H9 (cell line): ENCODE results near the gene SUN1. TPM values are rescaled to one million over a fixed set of nuclear protein-coding genes. Genes with fewer than 3 reads are reported as not detected.
A peak's percentile ranks its signal among the peaks of the same experiment; 100 is the strongest.

ENCODE experiments used
- DNase-seq: peaks from one replicate; pipeline ENCODE4 v3.0.0-alpha.2; 2017
- H2AFZ ChIP-seq: one replicate; pipeline ENCODE4 v1.6.1; 2013; ENCODE audit warnings: mild to moderate bottlenecking, low read length, control low read depth, moderate library complexity
- H2AK5ac ChIP-seq: 2 replicates; pipeline ENCODE4 v1.6.1; 2013; ENCODE audit warnings: low read length, control low read depth, mixed read lengths; ENCODE audit not compliant: insufficient read length
- H2BK120ac ChIP-seq: one replicate; pipeline ENCODE4 v1.6.1; 2013; ENCODE audit warnings: low read depth, mild to moderate bottlenecking, low read length, control low read depth, inconsistent platforms; ENCODE audit not compliant: poor library complexity, severe bottlenecking
- H2BK12ac ChIP-seq: 2 replicates; pipeline ENCODE4 v1.6.1; 2013; ENCODE audit warnings: low read length, control low read depth, mixed read lengths, low read depth; ENCODE audit not compliant: insufficient read length
- H2BK15ac ChIP-seq: 2 replicates; pipeline ENCODE4 v1.6.1; 2013; ENCODE audit warnings: low read depth, low read length, control low read depth
- H2BK20ac ChIP-seq: one replicate; pipeline ENCODE4 v1.6.1; 2013; ENCODE audit warnings: low read depth, mild to moderate bottlenecking, low read length, control low read depth, inconsistent platforms; ENCODE audit not compliant: poor library complexity, severe bottlenecking
- H2BK5ac ChIP-seq: 2 replicates; pipeline ENCODE4 v1.6.1; 2013; ENCODE audit warnings: low read length, control low read depth, mixed read lengths; ENCODE audit not compliant: insufficient read length
- H3K14ac ChIP-seq: 2 replicates; pipeline ENCODE4 v1.6.1; 2013; ENCODE audit warnings: low read length, control low read depth; ENCODE audit not compliant: insufficient read depth
- H3K18ac ChIP-seq: 2 replicates; pipeline ENCODE4 v1.6.1; 2013; ENCODE audit warnings: low read depth, mild to moderate bottlenecking, mixed read lengths, low read length, control low read depth; ENCODE audit not compliant: insufficient read length
- H3K23ac ChIP-seq: 2 replicates; pipeline ENCODE4 v1.6.1; 2013; ENCODE audit warnings: low read length, control low read depth, mixed read lengths, low read depth; ENCODE audit not compliant: insufficient read length
- H3K23me2 ChIP-seq: 2 replicates; pipeline ENCODE4 v1.6.1; 2013; ENCODE audit warnings: low read depth, mild to moderate bottlenecking, mixed read lengths, low read length, control low read depth; ENCODE audit not compliant: insufficient read length, poor library complexity, severe bottlenecking
- H3K27ac ChIP-seq: 2 replicates; pipeline ENCODE4 v1.5.1; 2013; ENCODE audit warnings: low read length, control low read depth, mixed read lengths, low read depth; ENCODE audit not compliant: insufficient read length
- H3K27me3 ChIP-seq: 2 replicates; pipeline ENCODE4 v1.6.1; 2013; ENCODE audit warnings: low read length, control low read depth, inconsistent platforms; ENCODE audit not compliant: insufficient read depth
- H3K4ac ChIP-seq: 2 replicates; pipeline ENCODE4 v1.6.1; 2013; ENCODE audit warnings: low read depth, mild to moderate bottlenecking, control low read depth, inconsistent platforms, low read length, moderate library complexity
- H3K4me1 ChIP-seq: 2 replicates; pipeline ENCODE4 v1.6.1; 2013; ENCODE audit warnings: low read length, control low read depth, inconsistent platforms; ENCODE audit not compliant: insufficient read depth
- H3K4me2 ChIP-seq: 2 replicates; pipeline ENCODE4 v1.6.1; 2013; ENCODE audit warnings: low read length, control low read depth, mixed read lengths; ENCODE audit not compliant: insufficient read length, insufficient read depth
- H3K56ac ChIP-seq: 2 replicates; pipeline ENCODE4 v1.6.1; 2013; ENCODE audit warnings: low read depth, mild to moderate bottlenecking, mixed read lengths, low read length, control low read depth; ENCODE audit not compliant: insufficient read length
- H3K79me1 ChIP-seq: 2 replicates; pipeline ENCODE4 v1.6.1; 2013; ENCODE audit warnings: low read depth, mild to moderate bottlenecking, moderate library complexity, low read length, control low read depth, inconsistent platforms; ENCODE audit not compliant: insufficient read depth, poor library complexity, severe bottlenecking
- H3K79me2 ChIP-seq: 2 replicates; pipeline ENCODE4 v1.6.1; 2013; ENCODE audit warnings: low read length, control low read depth, inconsistent platforms; ENCODE audit not compliant: insufficient read depth
- H3K9ac ChIP-seq: 2 replicates; pipeline ENCODE4 v1.6.1; 2013; ENCODE audit warnings: low read length, control low read depth, mixed read lengths; ENCODE audit not compliant: insufficient read length; ENCODE audit errors: extremely low read depth
- H3K9me3 ChIP-seq: one replicate; pipeline ENCODE4 v1.6.1; 2013; ENCODE audit warnings: low read depth, low read length, inconsistent platforms; ENCODE audit not compliant: control insufficient read depth
- H3T11ph ChIP-seq: one replicate; pipeline ENCODE4 v1.6.1; 2013; ENCODE audit warnings: mild to moderate bottlenecking, low read length, control low read depth, inconsistent platforms
- H4K20me1 ChIP-seq: one replicate; pipeline ENCODE4 v1.6.1; 2013; ENCODE audit not compliant: control insufficient read depth, insufficient read length, insufficient read depth
- H4K5ac ChIP-seq: 2 replicates; pipeline ENCODE4 v1.6.1; 2013; ENCODE audit warnings: low read depth, mild to moderate bottlenecking, mixed read lengths, low read length, control low read depth; ENCODE audit not compliant: insufficient read length
- H4K8ac ChIP-seq: replicated peaks from 2 replicates; pipeline ENCODE4 v1.6.1; 2013; ENCODE audit warnings: low read length, control low read depth, mixed read lengths, low read depth; ENCODE audit not compliant: insufficient read length
- H4K91ac ChIP-seq: 2 replicates; pipeline ENCODE4 v1.6.1; 2013; ENCODE audit warnings: low read depth, mild to moderate bottlenecking, moderate library complexity, mixed read lengths, low read length, control low read depth; ENCODE audit not compliant: insufficient read length
- H3K27ac Mint-ChIP-seq, 3 experiments: 2 replicates in 2 of 3; 3 replicates in 1 of 3; pipeline ENCODE4 v1.8.0; 2020 to 2021; ENCODE audit warnings: mixed read lengths in 3 of 3, mild to moderate bottlenecking in 1 of 3, moderate library complexity in 1 of 3
- H3K27me3 Mint-ChIP-seq: 2 replicates; pipeline ENCODE4 v1.8.0; 2021; ENCODE audit warnings: low read depth, mild to moderate bottlenecking, moderate library complexity, mixed read lengths
- H3K36me3 Mint-ChIP-seq, 3 experiments: 2 replicates in 2 of 3; 3 replicates in 1 of 3; pipeline ENCODE4 v1.8.0; 2020 to 2021; ENCODE audit warnings: low read depth in 3 of 3, mixed read lengths in 3 of 3; ENCODE audit not compliant: insufficient read depth in 1 of 3
- H3K4me1 Mint-ChIP-seq, 2 experiments: 2 replicates each; pipeline ENCODE4 v1.8.0; 2020; ENCODE audit warnings: mixed read lengths in 2 of 2
- H3K4me3 Mint-ChIP-seq, 2 experiments: 2 replicates in 1 of 2; 3 replicates in 1 of 2; pipeline ENCODE4 v1.8.0; 2020 to 2021; ENCODE audit warnings: mild to moderate bottlenecking in 2 of 2, mixed read lengths in 2 of 2, moderate library complexity in 1 of 2
- H3K9me3 Mint-ChIP-seq, 2 experiments: 2 replicates in 1 of 2; 3 replicates in 1 of 2; pipeline ENCODE4 v1.8.0; 2020; ENCODE audit warnings: mild to moderate bottlenecking in 2 of 2, mixed read lengths in 2 of 2, moderate library complexity in 1 of 2
- WGBS: extraction: QIAGEN DNeasy Blood & Tissue Kit; methylation state at CpG from one replicate; pipeline ENCODE4 v1.1.7; 2013; ENCODE audit warnings: missing lambda C conversion rate, low lambda C conversion rate, mixed read lengths; ENCODE audit not compliant: insufficient read length; ENCODE audit errors: extremely low coverage; 5-methylcytosine and 5-hydroxymethylcytosine counted together
- total RNA-seq: library from RNA; stranded (reverse); gene quantifications from 2 replicates; pipeline ENCODE4 v1.2.1, GENCODE V29; 2021
- TF ChIP-seq, protein P1 (sequence below): fragments of 200-600 bp; sonication (generic); conservative IDR thresholded peaks from 3 replicates; pipeline ENCODE4 v1.8.0; 2021; ENCODE audit warnings: antibody characterized with exemption, mild to moderate bottlenecking

Gene SUN1
- total RNA-seq, 1 experiment from 2014 or later = 118 TPM

DNA sequence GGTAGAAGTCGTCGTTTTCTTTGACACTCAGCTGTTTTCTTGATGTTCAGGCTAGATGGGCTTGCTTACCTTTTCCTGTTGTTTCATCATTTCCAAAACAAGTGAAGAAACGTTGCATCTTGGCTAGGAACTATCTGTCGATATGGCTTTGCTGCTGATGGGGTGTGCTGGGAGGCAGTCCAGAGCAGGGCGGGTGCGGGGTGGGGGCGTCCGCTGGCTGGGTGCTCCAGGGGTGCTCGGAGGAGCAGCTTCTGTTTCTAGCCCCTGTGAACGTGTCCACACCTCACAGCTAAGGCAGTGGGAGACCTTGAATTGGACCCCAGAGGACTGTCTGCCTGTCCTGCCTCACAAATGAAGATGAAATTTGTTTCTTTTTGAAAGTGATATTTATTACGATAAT, 7.6 kb upstream of the SUN1 start:
- Histone ChIP-seq H3K4ac (no peak overlapping the region), H3K23ac (no peak overlapping the region), H2AFZ (no peak overlapping the region), H4K20me1 (no peaks in the 10 kb centered on the region), H3K27ac (no peak overlapping the region), H3K79me2 (peaks cover 56% of the 10 kb centered on the region; the same call in 1 of the 2 replicates), H2BK20ac (no peak overlapping the region), H3K27me3 (no peaks in the 10 kb centered on the region), H3K56ac (no peak overlapping the region), H3K9me3 (no peaks in the 10 kb centered on the region), H4K8ac (no peak overlapping the region), H2BK12ac (no peak overlapping the region), H3T11ph (no peak overlapping the region), H3K23me2 (no peaks in the 10 kb centered on the region), H3K18ac (no peak overlapping the region), H2BK120ac (no peak overlapping the region), H4K5ac (no peak overlapping the region), H2BK15ac (no peak overlapping the region), H3K9ac (no peak overlapping the region), H2AK5ac (no peak overlapping the region), H2BK5ac (no peak overlapping the region), H4K91ac (no peak overlapping the region), H3K4me2 (no peak overlapping the region), H3K14ac (no peak overlapping the region), H3K79me1 (peaks cover 11% of the 10 kb centered on the region), H3K4me1 (no peaks in the 10 kb centered on the region; the same call in 1 of the 2 replicates)
- no CpG with 5 or more reads among the region's 11 CpGs for WGBS
- TF ChIP-seq, protein P1, sequence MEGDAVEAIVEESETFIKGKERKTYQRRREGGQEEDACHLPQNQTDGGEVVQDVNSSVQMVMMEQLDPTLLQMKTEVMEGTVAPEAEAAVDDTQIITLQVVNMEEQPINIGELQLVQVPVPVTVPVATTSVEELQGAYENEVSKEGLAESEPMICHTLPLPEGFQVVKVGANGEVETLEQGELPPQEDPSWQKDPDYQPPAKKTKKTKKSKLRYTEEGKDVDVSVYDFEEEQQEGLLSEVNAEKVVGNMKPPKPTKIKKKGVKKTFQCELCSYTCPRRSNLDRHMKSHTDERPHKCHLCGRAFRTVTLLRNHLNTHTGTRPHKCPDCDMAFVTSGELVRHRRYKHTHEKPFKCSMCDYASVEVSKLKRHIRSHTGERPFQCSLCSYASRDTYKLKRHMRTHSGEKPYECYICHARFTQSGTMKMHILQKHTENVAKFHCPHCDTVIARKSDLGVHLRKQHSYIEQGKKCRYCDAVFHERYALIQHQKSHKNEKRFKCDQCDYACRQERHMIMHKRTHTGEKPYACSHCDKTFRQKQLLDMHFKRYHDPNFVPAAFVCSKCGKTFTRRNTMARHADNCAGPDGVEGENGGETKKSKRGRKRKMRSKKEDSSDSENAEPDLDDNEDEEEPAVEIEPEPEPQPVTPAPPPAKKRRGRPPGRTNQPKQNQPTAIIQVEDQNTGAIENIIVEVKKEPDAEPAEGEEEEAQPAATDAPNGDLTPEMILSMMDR = no peak
- no peak for DNase-seq
- H3K27me3 Mint-ChIP-seq = no peaks in the 10 kb centered on the region
- no peak overlapping the region for H3K4me3 Mint-ChIP-seq
- H3K27ac Mint-ChIP-seq = peak overlapping the region in 1 of 3 experiments; percentile 18; a peak in 2 of 7 replicates
- peaks cover 48 to 54% of the 10 kb centered on the region in 2 experiments for H3K4me1 Mint-ChIP-seq
- no peaks in the 10 kb centered on the region for H3K9me3 Mint-ChIP-seq
- H3K36me3 Mint-ChIP-seq = peaks cover 0 to 29% (median 9%) of the 10 kb centered on the region in 3 experiments; a peak in 6 of 7 replicates
